ENCODE data around the gene FAM90A1.
"Not testable (repeated sequence)": the region's sequence is repeated elsewhere in the genome, so short reads cannot be mapped to it uniquely, and the experiment has no call there.

Gene FAM90A1, protein sequence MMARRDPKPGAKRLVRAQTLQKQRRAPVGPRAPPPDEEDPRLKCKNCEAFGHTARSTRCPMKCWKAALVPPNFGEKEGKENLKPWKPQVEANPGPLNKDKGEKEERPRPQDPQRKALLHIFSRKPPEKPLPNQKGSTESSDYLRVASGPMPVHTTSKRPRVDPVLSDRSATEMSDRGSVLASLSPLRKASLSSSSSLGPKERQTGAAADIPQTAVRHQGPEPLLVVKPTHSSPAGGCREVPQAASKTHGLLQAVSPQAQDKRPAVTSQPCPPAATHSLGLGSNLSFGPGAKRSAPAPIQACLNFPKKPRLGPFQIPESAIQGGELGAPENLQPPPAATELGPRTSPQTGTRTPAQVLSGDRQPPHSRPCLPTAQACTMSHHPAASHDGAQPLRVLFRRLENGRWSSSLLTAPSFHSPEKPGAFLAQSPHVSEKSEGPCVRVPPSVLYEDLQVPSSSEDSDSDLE

DNA sequence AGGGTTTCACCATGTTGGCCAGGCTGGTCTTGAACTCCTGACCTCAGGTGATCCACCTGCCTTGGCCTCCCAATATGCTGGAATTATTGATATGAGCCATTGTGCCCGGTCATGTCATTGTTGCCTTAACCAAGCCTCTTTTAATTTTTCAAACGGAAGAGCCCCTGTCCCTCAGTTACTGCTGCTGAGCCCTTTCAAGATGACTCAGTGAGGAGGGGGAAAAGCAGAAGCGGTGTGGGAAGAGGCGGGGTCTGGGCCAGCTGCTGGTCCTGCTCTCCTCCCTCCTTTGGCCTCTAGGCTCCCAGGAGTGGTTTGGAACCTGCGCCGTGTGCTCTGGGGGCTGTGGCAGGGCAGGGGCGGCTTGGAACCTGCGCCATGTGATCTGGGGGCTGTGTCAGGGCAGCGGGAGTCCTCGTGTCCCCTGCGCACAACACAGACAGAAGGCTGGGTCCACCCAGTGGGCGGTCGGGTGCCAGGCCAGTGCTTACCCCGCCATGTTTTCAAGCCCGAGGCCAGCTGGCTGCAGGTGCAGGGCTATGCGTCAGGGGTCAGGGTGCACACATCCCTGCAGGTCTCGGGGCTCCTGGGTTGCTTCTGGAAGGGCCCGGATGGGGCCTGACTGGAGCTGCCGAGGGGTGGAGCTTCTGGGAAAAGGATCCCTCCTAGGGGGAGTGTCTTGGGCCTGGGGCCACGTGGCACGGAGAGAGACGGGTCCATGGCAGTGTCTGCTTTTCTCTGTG lies at the start of gene FAM90A1:
FAM90A1 (minus strand) TSS at position 627 of the 740 bp plus-strand sequence. CDS start 2,786 bp downstream, outside the sequence.
- DNase-seq, result peak; percentile 50

DNA sequence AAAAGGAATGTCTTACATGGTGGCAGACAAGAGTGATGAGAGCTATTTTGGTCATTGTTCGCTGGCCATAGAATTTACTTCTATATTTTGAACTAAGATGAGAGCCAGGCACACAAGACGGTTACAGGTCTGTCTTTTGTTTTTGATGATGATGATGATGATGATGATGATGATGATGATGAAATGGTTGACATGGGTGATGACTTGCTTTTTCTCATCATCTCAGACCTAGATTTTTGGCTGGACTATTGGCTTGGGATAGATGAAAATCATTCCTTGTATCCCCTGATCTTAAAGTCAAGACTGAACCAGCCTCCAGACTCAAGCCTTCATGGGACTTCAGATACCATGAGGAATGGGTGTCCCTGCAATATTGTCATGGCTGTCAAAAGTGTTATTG lies 49.0 kb upstream of the FAM90A1 start:
- DNase-seq, result not testable (repeated sequence)

DNA sequence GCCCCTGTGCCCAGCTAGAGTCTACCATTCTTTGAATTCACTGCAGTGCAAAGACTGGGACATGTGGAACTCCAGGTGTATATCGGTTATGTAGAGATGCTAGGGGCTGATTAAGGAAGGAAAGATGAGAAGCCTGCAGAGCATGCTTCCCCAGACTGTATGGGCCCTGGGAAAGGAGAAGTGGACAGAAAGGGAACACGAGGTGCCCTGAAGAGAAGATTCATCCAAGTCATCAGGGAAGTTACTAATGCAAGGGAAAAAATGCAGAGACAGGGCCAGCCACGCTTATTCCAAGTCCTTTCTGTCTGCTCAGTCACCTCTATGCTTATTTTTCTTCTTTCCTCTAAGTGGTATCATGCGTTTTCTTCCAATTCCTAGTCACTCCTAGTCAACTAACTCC lies 39.3 kb upstream of the FAM90A1 start:
- DNase-seq, result not testable (repeated sequence)

DNA sequence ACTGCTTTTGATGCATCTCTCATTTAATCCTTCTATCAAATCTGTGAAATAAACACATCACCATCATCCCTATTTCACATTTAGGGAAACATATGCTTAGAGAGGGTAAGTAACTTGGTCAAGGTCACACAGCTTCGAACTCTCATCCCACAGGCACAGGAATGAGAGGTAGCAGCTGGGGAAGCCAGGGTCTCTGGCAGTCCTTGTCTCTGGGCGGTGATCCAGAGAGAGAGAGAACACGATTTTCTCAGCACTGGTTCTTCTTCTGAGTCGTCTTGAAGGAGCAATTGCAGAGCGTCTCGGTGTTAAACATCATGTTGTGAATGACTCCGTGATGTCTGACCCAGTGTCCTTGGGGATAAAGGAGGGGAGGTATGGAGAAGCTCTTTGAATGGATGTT lies 36.8 kb upstream of the FAM90A1 start:
- DNase-seq, result not testable (repeated sequence)

DNA sequence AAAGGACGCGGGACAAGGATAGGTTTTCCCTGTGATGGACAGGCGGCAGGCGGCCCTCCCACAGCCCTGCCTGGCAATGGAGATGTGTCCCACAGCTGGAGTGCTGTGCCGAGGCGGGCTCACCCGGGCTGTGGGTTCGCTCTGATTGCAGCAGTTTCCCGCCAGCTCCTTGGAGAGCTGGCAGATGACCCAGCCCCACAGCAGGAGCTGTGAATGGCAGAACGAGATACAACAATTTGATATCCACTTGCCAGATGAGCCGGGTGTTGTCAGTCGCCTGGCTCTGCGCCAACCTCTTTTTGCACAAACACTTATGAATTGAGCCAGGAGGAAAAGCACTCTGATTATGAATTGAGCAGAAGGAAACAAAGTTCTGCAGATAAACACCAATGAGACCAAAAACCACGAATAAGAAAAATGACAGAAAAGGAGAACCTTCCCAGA lies 33.7 kb upstream of the FAM90A1 start:
- not testable (repeated sequence) for DNase-seq

DNA sequence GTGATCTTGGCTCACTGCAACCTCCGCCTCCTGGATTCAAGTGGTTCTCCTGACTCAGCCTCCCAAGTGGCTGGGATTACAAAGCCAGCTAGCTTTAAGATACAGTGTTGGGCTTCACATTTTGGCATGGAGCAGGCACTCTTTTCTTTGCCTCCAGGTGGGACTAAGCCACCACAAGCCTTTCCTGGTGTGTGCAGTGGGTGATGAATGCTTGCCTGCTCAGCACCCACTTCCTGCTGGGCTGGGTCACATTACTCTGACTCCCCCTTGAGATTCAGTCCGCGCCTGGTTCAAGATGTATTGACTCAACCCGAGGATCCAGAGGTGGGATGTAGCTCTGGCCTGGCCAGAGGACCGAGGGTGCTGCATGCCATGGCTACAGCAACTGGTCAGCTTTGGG lies 28.9 kb upstream of the FAM90A1 start:
- not testable (repeated sequence) for DNase-seq

DNA sequence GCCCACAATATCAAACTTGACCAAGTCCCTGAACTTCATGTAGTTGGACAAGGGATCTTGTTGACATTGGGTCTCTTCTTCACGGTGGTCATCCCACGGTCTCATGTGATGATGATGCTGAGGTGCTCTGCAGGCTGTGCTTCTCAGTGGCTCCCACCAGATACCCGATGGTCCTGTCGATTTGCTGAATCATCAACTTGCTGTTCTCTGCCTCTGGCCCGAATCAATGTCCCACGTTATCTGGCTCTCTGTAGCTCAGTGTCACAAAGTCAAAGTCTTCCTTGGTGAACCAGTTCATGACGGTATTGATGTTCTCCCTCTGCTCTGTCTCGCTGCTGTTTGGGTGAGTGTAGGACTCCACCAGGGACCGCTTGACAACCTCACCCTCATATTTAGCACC lies 27.3 kb upstream of the FAM90A1 start:
- not testable (repeated sequence) for DNase-seq

DNA sequence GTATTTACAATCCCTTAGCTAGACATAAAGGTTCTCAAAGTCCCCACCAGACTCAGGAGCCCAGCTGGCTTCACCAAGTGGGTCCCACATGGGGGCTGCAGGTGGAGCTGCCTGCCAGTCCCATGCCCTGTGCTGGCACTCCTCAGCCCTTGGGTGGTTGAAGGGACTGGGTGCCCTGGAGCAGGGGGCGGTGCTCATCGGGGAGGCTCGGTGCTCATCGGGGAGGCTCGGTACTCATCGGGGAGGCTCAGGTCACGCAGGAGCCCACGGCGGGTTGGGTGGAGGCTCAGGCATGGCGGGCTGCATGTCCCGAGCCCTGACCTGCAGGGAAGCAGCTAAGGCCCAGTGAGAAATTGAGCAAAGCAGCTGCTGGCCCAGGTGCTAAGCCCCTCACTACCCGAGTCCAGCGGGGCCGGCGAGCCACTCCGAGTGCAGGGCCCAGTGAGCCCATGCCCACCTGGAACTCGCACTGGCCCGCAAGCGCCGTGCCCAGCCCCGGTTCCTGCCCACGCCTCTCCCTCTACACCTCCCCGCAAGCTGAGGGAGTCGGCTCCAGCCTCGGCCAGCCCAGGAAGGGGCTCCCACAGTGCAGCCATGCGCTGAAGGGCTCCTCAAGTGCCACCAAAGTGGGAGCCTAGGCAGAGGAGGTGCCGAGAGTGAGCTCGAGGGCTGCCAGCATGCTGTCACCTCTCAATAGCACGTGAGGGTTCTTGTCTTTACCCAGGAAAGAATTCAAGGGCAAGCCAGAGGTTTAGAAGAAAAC lies 24.8 kb upstream of the FAM90A1 start:
- DNase-seq, result not testable (repeated sequence)

DNA sequence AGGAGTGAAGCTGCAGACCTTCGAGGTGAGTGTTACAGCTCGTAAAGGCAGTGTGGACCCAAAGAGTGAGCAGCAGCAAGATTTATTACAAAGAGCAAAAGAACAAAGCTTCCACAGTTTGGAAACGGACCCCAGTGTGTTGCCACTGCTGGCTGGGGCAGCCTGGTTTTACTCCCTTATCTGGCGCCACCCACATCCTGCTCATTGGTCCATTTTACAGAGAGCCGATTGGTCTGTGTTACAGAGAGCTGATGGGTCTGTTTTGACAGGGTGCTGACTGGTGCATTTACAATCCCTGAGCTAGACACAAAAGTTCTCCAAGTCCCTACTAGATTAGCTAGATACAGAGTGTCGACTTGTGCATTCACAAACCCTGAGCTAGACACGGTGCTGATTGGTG lies 24.2 kb upstream of the FAM90A1 start:
- not testable (repeated sequence) for DNase-seq

DNA sequence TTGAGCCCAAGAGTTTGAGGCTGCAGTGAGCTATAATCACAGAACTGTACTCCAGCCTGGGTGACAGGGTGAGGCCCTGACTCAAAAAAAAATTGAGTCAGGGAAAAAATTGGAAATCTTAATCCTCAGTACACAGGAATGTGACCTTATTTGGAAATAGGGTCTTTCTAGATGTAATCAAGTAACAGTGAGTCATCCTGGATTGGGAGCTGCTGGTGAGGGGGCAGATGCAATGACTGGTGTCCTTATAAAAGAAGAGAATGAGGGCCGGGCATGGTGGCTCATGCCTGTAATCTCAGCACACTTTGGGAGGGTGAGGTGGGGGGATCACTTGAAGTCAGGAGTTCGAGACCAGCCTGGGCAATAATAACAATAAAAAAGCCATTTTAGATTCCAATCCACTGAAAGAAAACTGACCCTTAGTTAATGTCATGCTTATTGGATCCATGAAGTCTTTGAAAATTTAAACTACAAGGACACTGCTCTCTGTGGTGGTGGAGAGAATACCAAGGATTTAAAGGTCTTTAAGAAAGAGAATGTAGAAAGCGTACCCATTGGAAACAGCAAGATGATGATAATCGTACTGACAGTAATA lies 19.6 kb upstream of the FAM90A1 start:
- DNase-seq, result not testable (repeated sequence)

DNA sequence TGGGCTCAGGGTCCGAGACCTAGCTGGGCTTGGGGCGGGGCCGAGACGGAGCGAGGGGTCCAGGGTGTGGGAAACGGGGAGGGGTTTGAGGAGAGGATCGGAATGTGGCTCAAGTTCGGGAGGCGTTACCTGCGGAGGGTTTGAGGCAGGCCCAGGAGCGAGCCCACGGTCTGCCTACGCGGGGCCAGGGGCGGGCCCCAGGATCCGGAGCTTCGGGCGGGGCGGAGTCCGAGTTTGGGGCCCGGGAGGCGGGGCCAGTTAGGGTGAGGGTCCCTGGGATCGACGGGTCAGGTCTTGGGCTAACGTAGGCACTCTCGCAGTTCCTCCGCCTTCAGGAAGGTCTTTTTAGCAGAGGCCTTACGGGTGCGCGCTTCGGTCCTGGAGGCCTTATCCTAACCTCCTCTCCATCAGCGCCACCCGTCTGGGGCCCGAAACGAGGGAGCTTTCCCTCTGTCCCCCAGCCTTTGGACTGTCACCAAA lies 16.3 kb upstream of the FAM90A1 start:
- DNase-seq, result not testable (repeated sequence)

DNA sequence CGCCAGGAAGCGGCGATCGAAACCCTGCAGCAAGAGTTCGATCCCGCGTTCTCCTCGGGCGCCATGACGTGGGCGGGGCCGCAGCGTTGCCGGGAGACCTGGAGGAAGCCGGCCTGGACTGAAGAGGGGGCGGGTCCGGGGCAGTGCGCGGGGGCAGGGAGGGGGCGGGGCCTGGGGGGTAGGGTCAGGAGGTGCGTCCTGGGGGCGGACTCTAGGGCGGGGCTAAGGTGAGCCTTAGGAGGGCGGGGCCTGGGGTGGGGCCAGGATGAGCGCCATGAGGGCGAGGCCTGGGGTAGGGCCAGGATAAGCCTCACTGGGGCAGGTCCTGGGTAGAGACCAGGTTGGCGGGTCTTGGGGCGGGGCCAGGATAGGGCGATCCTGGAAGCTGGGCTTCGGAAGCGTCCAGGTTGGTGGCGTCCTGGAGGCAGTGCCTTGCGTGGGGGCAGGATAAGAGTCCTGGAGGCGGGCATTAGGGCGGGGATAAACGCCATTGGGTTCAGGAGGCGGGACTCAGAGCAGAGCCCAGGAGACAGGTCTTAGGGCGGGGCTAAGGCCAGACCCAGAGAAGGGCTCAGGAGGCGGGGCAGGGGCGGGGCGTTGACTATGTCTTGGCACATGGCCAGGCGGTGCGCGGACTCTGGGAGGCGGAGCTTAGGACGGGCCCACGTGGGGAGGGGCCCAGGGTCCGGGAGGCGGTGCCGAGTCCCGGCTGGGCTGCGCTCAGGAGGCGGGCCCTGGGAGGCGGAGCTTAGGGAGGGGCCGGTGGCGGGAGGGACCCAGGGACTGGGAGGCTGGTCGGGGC lies 15.7 kb upstream of the FAM90A1 start:
- DNase-seq, result peak; percentile 100

DNA sequence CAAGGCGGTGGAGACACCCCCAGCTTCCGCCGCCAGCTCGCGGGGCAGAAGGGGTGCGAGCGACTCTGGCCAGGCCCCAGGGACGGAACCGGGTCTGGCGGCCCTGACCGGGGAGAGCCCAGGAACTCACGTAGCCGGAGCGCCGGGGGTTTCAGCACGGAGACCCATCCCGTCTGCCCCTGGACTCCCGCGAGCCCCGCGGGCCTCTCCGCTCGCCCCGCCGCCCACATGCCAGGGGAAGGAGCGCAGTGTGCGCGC lies 15.1 kb upstream of the FAM90A1 start:
- not testable (repeated sequence) for DNase-seq

DNA sequence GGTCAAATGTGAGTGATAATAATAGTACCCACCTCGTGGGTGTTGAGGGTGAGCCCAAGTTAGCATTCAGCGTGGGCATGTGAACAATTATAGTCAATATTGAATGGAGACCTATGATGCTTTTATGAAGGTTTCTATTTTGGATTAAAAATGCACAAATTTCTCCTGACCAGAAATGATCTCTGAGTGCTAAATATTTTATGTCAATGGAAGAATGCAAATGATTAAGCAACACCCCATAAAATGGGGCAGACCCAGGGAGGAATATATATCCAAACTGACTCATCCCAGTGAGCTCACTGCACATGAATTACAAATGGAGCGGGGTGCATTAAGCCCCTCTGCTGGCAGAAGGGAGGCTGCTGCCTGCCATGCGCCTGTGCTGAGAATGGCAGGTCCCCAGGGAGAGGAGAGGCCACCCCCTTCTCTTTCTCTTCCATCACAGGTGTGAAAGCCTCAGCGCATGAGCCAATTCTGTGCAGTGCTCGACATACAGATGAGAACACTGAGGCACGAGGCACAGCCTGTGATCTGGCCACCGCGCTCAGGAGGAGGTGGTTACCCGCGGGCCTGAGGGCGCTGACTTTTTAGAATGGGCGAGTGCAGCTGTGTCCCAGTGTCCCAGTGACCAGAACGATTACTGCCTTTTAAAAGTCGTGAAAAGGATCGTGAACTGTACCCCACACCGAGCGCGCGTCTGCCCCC lies 14.7 kb upstream of the FAM90A1 start:
- peak; percentile 50 for DNase-seq

DNA sequence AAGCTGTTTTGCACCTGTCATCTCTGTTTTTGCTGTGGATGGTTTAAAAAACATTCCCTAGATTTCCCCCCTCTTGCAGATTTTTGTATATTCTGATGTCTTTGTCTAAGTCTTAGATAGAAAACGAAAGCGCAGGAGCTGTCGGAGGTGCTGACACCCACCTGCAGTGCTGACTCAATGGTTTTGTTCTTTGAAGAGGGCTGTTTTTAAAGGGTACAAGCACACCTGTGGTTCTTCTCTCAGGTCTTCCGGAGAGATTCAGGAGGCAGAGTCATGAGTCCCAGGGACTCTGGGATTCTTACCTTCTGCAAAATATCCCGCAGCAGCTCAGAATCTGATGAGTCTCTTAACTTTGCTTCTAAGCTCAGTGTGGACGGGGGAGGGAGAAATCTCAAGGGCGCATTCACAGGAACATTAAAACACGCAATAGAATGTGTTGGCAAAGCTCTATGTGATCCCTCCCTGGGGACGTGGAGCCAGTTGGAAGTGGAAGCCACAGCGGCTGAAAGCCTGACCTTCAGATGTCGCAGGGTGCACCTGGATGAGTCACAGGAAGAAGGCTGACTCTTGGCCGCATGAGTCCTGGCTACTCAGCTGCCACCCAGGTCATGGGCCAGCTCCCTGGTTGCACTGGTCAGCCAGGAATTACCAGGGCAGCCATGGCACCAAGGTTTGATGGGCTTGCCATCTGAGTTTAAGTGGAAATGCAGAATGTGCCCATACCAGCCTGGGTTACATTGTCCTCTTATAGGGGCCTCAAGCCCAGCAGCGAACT lies 13.1 kb upstream of the FAM90A1 start:
- not testable (repeated sequence) for DNase-seq

DNA sequence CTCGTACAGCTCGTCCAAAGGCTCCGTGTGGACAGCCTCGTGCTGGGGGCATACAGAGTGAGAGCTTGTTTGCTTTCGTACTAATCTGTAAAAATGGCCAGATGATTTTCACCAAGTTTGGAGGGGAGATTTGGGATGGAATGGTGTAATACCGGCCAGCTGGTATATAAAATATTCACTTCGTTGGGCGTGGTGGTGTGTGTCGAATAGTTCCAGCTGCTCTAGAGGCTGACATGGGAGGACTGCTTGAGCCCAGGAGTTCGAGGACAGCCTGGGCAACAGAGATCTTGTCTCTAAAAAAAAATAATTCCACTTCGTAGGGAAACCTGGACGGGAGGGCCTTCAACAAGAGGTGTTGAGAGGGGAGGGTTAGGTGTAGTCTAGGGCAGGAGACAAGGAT lies 9.6 kb upstream of the FAM90A1 start:
- not testable (repeated sequence) for DNase-seq

DNA sequence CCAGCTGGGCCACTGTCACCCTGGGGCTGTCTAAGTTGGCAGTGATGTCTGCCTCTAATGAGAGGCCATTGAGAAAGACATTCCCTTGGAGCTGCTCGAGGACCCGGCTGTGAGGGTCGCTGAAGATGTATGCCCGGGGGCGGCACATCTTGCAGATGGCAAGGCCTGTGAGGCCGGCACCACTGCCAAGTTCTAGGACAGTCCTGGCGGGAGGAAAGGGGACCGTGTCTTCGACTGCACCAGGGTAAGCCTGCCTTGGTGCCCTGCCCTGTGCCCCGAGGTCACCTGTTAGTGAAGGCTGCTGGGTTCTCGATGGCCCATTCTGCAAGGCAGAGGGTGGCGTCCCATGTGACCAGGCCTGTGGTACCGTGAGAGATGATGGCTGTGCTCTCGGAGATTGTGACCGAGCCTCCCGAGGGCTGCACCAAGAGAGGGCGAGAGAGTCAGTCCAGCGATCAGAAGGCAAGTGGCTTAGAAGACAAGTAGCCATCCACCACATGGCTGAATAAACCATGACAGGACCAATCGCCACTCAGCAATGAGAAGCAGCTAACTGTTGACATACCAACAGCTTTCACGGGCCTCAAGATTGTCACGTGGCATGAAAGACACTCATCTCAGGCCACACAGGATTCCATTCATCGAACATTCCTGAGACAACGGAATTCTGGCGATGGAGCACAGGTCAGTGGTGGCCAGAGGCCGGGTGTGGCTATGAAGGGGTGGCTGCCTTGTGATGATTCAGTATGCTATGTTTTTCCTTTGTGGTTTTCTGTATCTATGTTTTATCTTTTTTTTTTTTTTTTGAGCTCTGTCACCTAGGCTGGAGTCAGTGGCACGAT lies 8.1 kb upstream of the FAM90A1 start:
- not testable (repeated sequence) for DNase-seq

DNA sequence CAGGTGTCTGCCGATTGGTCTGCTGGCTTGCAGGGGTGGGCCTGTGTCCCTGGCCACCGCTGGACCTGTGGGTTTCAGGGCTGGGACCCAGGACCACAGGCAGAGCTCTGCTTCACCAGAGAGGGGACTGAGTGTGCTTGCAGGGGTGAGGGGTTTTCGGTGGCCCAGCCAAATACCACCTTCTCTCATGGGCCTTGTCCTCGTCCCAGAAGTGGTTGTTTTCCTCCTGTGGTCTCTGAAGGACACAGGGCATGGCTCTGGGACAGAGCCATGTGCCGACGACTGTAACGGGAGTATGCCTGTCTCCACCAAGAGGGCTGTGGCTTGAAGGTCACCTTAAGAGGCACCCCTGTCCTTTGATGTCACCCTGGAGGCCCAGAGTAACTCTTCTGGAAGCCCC lies 7.3 kb upstream of the FAM90A1 start:
- not testable (repeated sequence) for DNase-seq

DNA sequence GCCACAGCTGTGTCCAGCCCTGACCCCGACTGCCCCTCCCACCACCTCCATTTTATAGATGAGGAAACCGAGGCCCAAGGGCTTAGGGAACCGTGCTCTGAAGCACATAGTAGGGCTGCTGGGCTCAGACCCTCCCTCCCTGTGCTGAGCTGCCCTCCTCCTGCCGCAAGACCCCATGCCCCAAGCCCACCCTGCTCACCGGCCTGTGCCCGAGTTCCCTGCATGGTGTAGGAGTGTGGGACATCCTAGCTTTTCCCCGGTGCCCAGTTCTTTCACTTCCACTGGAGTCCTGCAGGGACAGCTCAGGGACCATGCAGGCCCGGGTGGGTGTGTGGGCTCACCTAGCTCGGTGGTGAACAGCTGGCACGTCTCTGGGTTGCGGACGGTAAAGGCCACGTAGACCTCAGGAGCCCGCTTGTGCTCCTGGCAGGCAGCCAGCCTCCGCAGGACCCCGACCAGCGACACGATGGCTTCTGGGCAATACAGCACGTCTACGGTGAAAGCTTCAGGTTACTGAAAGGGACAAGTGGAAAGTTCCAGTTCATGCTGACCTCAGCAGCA lies 6.6 kb upstream of the FAM90A1 start:
- not testable (repeated sequence) for DNase-seq
